CD4-positive, alpha-beta T cell treated with Interleukin-4 for 4 hours (primary cell): Measurements from ENCODE around the gene PDE4B.

ENCODE experiments used
- DNase-seq: peaks from one replicate; pipeline ENCODE4 v3.0.0-alpha.2; 2020

Gene PDE4B

DNA sequence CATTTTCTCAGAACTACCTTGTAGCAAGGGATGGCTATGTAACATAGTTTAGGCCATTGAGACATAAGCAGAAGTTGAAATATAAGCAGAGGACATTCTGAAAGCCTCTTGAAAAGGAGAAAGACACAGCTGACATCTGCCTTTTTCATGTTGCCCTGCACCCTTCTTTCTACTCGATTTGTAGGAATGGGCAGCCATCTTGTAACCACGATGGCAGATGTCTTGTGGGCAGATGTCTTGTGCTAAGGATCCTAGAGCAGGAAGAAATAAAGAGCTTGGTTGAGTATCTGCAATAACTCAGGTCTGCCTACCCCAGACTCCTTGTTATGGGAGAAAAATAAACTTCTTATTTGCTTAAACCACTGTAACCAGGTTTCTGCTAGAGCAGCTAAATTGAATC is 351.0 kb downstream of the PDE4B start:
- no peak for DNase-seq

DNA sequence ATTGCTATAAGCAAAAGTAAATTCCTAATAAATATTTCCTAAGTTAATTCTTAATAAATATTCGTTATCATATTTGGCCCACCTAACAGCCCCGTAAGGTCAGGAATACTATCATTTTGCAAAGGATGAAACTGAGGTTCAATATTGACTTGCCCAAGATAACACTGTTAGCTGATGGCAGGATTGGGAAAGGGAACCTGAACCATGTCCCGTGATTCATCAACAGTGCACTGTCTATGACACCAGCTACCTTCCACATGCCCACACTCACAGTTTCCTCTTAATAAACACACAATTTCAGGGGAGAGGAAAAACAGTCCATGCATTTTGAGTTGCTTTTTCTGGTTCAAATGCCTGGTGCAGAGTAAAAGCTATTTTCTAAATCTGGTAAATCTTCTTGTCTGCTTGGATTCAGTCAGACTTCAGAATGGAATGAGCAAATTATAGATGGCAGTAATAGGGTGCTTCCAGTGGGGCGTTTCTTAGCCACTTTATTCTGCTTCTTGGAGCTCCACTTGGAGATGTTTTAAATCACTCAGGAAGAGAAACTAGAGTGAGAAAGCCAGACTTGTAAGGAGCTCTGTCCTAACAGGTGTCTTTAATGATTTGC is 354.6 kb downstream of the PDE4B start:
- no peak for DNase-seq

DNA sequence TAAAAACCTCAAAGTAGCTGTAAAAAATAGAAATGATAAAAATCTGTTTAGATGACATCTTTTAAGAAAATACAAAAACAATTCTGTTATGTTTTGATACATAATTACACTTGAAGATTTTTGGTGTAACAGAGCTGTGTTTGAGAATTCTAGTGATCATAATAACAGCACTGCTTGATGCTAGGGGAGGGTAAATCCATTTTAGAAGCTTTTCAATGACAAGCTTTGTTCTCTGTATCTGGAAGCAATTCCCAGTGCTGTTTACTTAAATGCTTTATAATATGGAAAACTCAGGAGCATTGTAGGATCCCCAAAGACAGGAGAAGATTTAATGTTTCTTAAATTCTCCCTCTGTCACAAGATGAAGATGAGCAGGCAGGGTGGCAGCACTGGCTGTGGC is 359.3 kb downstream of the PDE4B start:
- DNase-seq: no peak

DNA sequence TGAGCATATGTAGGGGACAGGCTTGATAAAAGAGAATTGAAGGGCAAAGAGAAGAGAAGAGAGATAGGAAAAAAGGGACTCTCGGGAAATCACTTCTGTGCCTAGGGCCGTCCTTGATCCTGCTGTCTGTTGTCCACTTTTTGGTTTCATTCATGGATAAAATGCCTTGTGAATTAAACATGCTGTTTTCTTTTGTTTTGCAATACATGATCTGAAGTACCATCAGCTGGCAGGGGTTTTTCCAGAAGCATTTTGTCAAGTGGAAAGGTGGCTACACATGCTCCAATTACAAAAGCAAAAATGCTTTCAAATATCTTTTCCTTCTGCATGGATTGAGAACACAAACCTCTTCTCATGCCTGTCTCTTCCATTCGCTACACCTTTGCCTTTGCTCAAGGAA is 361.7 kb downstream of the PDE4B start:
- DNase-seq: no peak

DNA sequence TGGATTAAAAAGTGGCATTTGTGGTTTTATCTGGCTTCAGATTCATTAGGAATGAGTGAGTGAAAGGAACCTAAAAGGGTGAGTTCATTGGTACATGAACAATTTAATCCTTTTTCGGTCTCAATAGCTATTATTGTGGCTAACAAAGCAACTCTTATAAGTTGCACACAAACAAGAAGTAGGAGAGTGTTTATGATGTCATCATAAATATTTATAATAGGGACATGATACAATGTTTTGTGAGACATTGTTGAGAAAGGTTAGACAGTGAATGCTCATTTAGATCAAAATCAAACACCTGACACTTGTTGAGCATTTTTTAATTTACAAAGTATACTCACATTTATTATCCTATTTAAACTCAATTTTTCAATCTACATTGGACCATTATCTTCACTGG is 363.4 kb downstream of the PDE4B start:
- DNase-seq: no peak

DNA sequence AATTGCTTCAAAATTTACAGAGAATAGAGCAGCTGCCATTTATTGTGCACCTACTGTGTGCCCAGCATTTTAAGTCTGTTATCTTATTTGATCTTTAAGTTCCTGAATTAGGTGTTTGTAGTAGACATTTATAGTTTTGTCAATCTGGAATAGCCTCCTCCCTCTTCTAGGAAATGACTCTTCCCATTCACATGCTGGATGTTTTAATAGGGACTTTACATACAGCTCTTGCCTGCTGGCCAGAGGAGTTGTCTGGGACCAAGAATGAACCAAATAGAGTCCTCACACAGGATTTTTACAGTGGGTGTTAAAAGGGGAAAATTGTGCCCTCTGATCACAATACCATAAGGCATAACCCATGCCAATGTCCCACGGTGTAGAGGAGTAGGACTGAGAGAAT is 367.1 kb downstream of the PDE4B start:
- no peak for DNase-seq

DNA sequence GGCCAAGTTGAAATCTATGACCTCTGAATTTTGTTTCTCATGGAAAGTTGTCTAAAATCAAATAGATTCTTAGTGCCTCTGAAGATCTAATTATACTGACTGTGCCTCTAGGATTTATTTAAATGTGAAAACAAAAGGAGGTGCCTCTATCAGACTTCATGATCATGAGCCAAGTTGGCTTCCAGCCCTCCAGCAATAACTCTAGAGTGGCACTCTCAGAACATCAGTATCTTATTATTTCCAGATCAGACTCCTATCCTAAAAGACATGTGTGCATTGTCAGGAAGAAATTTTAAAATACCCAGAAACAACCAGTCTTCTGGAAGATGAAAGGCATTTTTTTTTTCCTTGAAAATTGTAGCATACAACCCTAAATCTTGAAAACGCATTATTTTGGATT is 368.0 kb downstream of the PDE4B start:
- DNase-seq: no peak

DNA sequence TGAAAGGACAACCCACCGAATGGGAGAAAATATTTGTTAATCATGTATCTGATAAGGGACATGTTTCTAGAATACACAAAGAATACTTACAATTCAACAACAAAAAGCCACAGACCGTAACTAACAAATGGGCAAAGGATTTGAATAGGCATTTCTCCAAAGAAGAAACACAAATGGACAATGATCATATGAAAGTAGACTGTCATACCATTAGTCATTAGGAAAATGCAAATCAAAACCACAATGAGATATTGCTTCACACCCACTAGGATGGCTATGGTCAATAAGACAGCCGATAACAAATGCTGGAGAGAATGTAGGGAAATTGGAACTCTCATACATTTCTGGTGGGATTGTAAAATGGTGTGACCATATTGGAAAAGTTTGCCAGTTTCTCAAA is 374.1 kb downstream of the PDE4B start:
- DNase-seq: no peak

DNA sequence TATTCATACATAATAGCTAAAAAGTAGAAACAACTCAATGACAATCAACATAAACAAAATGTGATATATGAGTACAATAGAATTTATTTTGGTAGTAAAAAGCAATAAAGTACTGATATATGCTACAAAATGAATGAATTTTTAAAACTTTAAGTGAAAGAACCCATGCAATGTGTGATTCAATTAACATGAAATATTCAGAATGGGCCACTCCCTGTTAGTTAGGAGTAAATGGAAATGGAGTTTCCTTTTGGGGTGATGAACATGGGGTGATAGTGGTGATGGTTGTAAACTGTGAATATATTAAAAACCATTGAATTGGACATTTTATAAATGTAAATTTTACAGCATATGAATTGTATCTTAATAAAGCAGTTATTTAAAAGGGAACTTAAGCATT is 374.6 kb downstream of the PDE4B start:
- no peak for DNase-seq

DNA sequence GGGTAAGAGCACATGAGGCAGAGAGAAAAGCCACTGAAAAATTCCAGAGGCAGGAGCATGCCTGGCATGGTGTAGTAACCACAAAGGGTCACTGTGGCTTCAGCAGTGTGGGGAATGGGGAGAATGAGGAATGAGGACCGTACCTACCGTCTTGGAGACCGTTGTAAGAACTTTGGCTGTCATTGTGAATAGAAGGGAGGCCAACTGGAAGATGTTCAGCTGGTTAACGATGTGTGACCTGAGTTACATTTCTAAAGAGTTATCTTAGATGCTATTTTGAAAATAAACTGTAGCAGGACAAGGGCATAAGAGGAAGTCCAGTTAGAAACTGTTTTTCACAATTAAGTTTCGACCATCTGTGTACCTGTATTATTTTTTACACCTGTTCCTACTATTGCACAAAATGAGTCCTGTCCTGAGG is 375.8 kb downstream of the PDE4B start:
- DNase-seq: no peak

DNA sequence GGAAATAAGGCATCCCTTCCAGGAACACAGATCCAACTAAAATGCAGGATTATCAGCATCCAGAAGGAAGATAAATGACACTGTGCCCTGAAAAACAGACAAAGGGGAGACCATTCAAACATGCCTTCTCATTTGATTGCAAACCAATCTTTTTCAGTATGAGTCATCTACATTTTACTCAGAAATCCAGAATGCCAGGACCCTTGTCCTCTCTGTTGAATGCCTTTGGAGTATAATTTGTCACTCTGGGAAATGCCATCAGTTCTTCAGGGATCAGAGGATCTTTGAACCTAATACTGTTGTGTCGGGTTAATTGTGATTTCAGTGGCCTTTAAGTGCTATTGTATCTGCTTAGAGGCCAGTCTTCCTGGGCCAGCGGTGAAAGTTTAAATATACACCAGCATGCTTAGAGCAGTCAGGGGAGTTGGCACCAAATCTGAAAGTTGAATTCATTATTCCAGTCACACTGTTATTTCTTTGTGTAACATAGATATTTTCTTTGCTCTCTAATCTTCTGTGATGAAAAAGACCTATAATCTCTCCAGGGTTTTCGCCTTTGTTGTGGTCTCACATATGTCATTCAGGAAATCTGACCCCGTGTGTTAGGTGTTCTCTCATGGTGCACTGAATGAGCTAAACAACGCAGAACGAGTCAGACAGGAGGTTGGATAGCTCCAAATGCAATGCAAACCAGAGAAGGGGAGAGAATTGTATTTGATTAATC is 376.4 kb downstream of the PDE4B start:
- DNase-seq: no peak

DNA sequence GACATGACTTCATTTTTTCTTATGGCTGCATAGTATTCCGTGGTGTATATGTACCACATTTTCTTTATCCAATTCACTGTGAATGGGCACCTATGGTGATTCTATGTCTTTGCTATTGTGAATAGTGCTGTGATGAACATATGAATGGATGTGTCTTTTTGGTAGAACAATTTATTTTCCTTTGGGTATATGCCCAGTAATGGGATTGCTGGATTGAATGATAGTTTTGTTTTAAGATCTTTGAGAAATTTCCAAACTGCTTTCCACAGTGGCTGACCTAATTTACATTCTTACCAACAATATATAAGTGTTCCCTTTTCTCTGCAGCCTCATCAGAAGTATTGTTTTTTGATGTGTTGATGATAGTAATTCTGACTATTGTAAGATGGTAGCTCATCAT is 379.6 kb downstream of the PDE4B start:
- DNase-seq: no peak

DNA sequence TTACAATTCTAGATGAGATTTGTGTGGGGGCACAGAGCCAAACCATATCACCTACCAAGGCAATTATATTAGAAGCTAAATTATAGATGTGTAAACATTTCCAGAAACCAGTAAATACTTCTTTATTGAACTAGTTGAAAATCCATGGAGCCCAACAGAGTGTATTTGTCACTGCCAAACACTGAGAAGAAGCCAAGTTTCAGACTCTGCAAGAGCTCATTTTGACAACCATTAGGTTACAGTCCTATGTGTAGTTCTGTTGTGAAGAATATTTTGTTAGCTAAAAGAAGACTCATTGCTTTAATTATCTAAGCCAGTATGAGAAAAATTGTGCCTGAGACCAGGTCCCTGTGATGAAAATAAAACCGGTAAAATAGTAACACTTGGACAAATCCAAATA is 382.4 kb downstream of the PDE4B start:
- no peak for DNase-seq

DNA sequence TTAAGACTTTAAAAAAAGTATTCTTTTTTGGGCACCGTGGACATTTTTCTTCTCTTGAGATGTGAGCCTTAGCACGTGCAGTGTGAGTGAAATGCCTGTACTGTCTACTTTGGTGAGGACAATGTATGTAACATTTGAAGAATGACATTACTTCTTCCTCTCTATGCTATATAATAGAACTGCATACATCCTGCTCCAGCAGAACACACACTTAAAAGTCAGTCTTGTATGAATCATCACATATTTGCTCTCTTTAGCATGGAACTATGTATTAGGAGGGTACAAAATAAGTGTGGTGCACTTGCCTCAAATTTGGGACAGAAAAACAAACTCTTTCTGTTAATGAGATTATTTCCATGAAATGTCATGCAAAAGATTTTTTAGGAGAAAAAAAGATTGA is 382.9 kb downstream of the PDE4B start:
- no peak for DNase-seq

DNA sequence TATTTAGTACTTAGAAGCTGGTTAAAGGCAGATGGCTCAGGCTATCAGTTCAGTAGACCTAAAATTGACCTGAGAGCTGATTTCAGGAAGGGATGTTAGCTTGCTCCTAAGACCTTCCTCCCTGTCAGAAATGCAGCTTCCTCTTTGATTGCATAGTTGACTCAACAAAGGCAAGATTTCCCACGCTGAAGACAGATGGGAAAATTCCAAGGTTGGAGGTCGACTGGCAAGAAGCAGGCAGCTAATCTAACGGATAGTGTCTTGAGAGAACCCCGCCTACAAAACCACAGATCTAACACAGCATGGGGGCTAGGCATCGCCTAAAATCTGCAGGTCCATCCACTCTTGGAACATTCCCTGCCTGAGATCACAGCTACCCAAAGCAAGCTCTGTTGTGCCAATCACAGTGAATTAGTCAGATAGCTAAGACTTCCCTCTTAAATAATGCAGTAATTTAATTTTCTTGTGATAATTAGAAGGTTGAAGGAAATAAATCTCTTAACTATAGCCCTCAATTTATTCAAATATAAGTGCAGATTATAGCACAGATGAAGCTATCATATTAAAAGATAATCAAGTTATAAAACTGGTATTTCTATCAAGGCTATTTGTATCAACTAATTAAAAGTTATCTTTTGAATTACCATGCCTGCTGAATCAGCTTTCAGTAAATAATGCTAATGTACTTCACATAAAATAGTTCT is 383.5 kb downstream of the PDE4B start:
- no peak for DNase-seq

DNA sequence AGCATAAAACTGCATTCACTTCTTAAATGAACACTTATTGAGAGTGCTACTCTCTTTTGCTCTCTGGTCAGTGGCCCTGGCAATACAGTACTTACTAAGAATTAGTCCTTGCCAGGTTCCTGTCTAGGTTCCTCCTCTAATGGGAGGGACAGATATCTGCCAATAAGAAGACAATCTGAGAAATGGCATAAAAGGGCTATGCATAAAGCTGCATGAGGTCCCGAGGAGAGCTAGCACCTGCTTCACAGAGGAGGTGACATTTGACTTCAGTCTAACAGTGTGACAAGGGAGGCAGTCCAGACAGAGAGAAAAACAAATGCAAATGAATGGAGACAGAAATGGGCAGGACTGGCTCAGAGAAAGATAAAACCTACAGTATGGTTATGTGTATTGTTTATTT is 384.1 kb downstream of the PDE4B start:
- no peak for DNase-seq

DNA sequence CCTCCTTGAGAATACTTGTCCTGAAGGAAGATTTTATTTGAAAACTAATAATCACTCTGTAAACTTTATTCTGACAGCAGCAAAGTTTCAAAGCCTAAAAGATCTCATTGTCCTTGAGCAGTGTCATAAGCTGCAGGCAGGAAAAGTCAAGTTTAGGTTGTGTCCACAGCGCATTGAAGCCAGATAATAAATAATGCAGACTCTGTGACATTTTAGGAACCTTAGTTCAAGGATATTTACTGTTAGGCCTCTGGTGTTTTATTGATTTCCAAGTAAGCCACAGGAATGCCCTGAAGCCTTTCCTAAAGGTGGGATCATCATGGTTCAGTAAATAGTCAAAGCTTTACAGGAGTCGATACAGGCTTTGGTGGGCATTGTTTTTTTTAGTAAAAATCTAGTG is 384.8 kb downstream of the PDE4B start:
- no peak for DNase-seq

DNA sequence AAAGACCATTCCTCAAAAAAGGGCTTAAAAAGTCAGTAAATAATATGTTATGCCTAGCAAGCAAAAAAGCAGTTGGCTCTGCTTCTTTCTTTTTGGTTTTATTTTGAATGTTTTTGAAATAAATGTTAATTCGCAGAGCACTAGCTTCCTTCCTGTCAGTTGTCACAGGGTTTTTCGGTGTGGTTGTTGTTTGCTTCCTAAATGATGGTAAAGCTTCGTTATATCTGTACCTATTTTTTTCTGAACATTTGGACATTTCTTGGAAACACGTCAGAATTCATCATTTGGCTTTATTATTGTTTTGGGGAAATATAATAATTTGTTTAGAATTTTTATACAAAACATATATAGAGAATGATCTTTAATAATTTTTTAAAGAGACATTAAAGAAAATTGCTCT is 389.3 kb downstream of the PDE4B start:
- no peak for DNase-seq

DNA sequence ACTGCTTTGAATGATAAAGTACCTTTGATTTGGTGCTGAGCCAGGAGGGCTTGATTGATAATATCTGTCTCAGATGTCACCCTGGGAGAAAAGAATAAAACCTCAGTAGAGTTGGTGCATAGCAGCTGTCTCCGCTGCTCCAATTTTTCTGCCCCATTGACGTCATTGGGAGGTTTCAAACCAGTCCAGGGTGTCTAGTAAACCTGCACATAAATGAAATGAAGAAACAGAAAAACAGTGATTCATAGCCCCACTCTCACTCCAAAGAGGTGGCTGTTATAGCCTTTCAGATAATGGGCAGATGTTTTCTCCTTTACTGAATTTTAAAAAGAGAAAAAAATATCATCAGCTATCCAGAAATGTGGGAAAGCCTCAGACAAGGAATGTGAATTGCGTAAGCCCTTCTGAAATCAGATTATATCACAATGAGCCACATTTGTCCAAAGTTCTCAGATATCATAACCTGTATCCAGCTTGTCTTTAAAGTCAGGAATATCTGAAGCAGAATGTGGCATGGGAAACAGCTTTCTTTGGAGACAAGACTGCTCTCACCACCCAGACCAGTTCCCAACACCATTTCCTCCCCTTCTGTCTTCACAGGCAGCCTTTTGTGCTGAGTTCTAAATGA is 390.0 kb downstream of the PDE4B start:
- DNase-seq: no peak

DNA sequence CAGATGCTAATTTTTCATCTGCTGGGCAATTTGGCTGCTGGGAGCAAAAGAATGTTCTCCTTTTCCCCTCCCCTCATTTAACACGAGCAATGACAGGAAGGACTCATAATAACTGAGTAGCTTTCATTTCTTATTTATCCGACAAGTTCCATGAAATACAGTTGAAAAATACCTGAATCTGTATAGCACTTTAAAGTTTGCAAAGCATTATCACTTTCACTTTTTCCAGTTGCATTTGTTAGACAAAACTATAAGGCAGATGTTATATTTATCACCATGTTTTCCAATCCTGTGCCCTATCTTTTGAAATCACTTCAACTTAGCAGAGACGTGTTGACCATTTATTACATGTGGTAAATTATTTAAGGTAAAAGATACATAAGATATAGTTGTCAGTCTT is 390.7 kb downstream of the PDE4B start:
- DNase-seq: no peak

DNA sequence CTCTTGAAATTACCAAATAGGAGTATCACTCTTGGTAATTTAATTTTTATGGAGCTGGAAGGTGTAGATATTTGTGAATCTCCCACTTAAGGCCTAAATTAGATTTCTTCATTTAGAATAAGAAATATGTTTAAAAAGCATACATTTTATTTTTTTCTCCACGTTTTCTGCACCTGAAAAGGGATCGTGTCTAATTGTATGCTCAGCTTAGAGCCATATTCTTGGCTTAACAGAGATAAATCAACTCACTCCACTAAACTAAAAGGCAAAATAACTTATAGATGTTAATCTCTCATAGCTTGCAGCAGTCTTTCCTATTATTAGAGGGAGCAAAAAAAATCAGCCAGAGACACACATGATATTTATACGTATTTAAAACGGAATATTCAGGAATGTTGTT is 404.4 kb downstream of the PDE4B start:
- no peak for DNase-seq

DNA sequence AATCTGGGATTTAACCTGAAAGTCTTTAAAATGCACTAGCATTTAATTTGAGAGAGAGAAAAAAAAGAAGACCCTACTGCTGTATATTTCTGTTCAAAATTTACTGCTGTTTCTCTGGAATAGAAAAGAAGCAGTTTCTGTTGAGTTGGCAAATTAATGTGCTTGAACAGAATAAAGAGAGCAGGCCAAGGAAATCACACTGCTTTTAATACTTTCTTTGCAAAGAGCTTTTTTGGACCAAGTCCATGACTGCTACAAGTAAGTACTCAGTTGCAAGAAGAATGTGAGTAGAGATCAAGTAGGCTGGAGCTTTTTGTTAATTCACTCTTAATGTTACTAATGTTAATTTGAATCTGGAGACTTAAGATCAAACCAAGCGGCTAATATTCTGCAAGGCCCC is 405.1 kb downstream of the PDE4B start:
- DNase-seq: no peak

DNA sequence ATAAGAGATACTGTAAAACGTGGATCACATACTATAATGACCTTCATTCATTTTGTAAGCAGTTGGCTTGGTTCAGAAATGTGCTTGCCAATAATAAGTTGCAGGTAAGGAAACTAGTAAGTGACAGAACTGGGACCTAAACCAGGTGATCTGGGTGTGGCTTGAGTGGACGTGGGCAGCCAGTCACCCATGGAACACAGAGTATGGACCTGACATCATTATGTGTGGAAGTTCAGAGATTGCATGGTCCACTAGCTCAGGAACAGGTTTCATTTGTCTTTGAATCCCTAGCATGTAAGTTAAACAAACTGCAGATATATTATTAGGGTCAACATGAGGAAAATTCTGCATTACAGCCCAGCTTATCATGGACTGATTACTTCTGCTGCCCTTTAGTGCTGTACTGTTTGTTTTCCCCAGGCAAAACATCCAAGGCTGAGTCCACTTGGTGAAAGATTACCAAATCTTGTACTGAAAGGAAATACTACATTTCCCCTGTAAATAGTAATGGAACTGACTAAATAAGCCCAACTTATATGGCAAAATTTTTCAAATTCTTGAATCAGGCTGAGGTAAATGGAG is 414.0 kb downstream of the PDE4B start:
- DNase-seq: no peak

DNA sequence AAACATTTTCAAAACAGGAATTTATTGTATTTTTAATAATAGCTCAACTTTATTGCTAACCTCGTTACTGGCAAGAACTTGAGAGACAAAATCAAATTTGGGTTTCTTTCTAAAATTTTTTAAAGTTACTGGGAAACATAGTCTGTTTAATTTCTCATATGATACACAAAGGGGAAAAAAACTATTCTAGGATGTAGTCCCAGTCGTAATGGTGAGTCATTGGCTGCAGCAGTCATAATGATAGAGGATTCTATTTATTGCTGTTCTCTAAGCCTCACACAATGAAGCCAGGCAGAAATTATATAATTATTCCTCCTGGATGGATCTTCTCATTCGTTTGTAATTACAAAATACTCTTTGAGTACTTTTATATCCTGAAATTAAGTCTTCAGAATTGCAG is 414.8 kb downstream of the PDE4B start:
- no peak for DNase-seq
